CD4-positive, alpha-beta memory T cell (primary cell): Measurements from ENCODE around the gene LCMT1. TPM values are rescaled to one million over a fixed set of nuclear protein-coding genes. Genes with fewer than 3 reads are reported as not detected.
A peak's percentile ranks its signal among the peaks of the same experiment; 100 is the strongest.

Experiments used
- CTCF ChIA-PET: fragments of 350-600 bp; sonication (Branson Sonifier 250); formaldehyde crosslinking; loops from one replicate; lab custom pipeline; 2021; ENCODE audit warnings: inconsistent platforms; ENCODE audit not compliant: partially characterized antibody; lab: Charles Lee
- POLR2A ChIA-PET: fragments of 350-600 bp; sonication (Branson Sonifier 250); formaldehyde crosslinking; loops from one replicate; lab custom pipeline; 2021; ENCODE audit not compliant: partially characterized antibody; lab: Charles Lee
- DNase-seq, 5 donors: peaks; one replicate each; pipeline versions ENCODE4 v3.0.0 to v3.0.0-alpha.2; 2020 to 2022; ENCODE audit warnings: mixed read lengths in 1 of 5
- H3K27ac ChIP-seq: one replicate; pipeline ENCODE4 v1.7.0; 2013; ENCODE audit warnings: low read depth, low read length
- H3K27me3 ChIP-seq: 2 replicates; pipeline ENCODE4 v1.7.0; 2013; ENCODE audit warnings: mild to moderate bottlenecking, low read length, moderate library complexity; ENCODE audit not compliant: insufficient read depth
- H3K36me3 ChIP-seq: 2 replicates; pipeline ENCODE4 v1.7.0; 2013; ENCODE audit warnings: mild to moderate bottlenecking, low read length, moderate library complexity; ENCODE audit not compliant: insufficient read depth
- H3K4me1 ChIP-seq: 2 replicates; pipeline ENCODE4 v1.7.0; 2013; ENCODE audit warnings: mild to moderate bottlenecking, low read length, moderate library complexity; ENCODE audit not compliant: insufficient read depth
- H3K4me3 ChIP-seq, 2 donors: one replicate each; pipeline ENCODE4 v1.7.0; 2013; ENCODE audit warnings: low read length in 2 of 2, mild to moderate bottlenecking in 1 of 2
- H3K9me3 ChIP-seq, 2 donors: one replicate each; pipeline ENCODE4 v1.7.0; 2013; ENCODE audit warnings: low read length in 2 of 2, control low read depth in 1 of 2; ENCODE audit not compliant: control insufficient read depth in 1 of 2
- H3K27ac Mint-ChIP-seq, 7 donors: one replicate each; pipeline ENCODE4 v1.8.0; 2020 to 2021; ENCODE audit warnings: mixed read lengths in 7 of 7, mild to moderate bottlenecking in 6 of 7, inconsistent platforms in 3 of 7, moderate library complexity in 3 of 7
- H3K27me3 Mint-ChIP-seq, 2 donors: one replicate each; pipeline ENCODE4 v1.8.0; 2020 to 2021; ENCODE audit warnings: mixed read lengths in 2 of 2
- H3K36me3 Mint-ChIP-seq, 2 donors: one replicate each; pipeline ENCODE4 v1.8.0; 2020 to 2021; ENCODE audit warnings: mixed read lengths in 2 of 2, inconsistent platforms in 1 of 2, mild to moderate bottlenecking in 1 of 2
- H3K4me1 Mint-ChIP-seq, 4 donors: one replicate each; pipeline ENCODE4 v1.8.0; 2020 to 2021; ENCODE audit warnings: mixed read lengths in 4 of 4, mild to moderate bottlenecking in 1 of 4
- H3K4me3 Mint-ChIP-seq, 8 donors: one replicate each; pipeline ENCODE4 v1.8.0; 2020 to 2021; ENCODE audit warnings: mixed read lengths in 8 of 8, mild to moderate bottlenecking in 7 of 8, moderate library complexity in 6 of 8, inconsistent platforms in 3 of 8
- H3K9me3 Mint-ChIP-seq, 8 donors: one replicate each; pipeline ENCODE4 v1.8.0; 2020 to 2021; ENCODE audit warnings: mixed read lengths in 8 of 8, mild to moderate bottlenecking in 5 of 8, inconsistent platforms in 3 of 8, moderate library complexity in 1 of 8
- intact Hi-C: fragments of 100-400 bp; cut with micrococcal nuclease; formaldehyde crosslinking; loops from one replicate; pipeline ENCODE4 v1.15.1; 2023
- polyA plus RNA-seq, 2 donors: library from polyadenylated mRNA; unstranded; fragments of 300-500 nt; fragmentation: Illumina TruSeq; gene quantifications; one replicate each; pipeline ENCODE4 v1.2.3, GENCODE V29; 2021
- total RNA-seq, 2 experiments: library from RNA; stranded (reverse); gene quantifications; one replicate each; pipeline ENCODE4 v1.2.3, GENCODE V29; 2021

Gene LCMT1
- total and polyA plus RNA-seq, 4 experiments from 2014 or later: 37.0 to 52.3 (median 42.4) TPM

DNA sequence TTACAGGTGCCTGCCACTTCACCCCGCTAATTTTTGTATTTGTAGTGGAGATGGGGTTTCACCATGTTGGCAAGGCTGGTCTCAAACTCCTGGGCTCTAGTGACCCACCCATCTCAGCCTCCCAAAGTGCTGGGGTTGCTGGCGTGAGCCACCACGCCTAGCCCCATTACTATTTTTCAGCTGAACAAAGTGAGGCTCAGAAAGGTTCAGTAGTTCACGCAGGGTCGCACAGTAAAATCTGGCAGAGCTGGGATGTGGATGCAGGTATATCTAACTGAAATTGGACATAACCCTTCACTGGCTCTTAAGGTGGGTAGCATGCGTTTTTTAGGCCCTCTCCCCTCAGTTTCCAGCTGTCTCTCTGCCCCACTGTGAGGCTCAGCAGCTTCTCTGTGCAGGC lies 112.4 kb downstream of the LCMT1 start:
- ChIA-PET CTCF (interaction anchor here (0.7 to 5.5 kb wide), 12 partner anchors 8 to 318 kb away, joined by 3 to 86 read pairs (median 14); partner anchors contain the start of gene AQP8), POLR2A (interaction anchor here (1.6 kb wide), 1 partner anchor 163 kb away, joined by 6 read pairs; no protein-coding TSS in a partner anchor)
- no peaks in the 10 kb centered on the region for H3K9me3 Mint-ChIP-seq
- H3K4me1 Mint-ChIP-seq: peaks cover 0 to 1% (median under 1%) of the 10 kb centered on the region in 4 donors
- Histone ChIP-seq H3K27ac (no peak overlapping the region), H3K4me1 (no peaks in the 10 kb centered on the region), H3K27me3 (no peaks in the 10 kb centered on the region), H3K36me3 (no peaks in the 10 kb centered on the region), H3K9me3 (no peaks in the 10 kb centered on the region), H3K4me3 (no peak overlapping the region)
- H3K36me3 Mint-ChIP-seq: no peaks in the 10 kb centered on the region
- no peak overlapping the region for H3K4me3 Mint-ChIP-seq
- intact Hi-C loops: loop anchor here (10.0 kb wide), 1 partner anchor 319 kb away; no protein-coding TSS in a partner anchor
- no peak for DNase-seq
- H3K27me3 Mint-ChIP-seq: no peaks in the 10 kb centered on the region
- no peak overlapping the region for H3K27ac Mint-ChIP-seq

GRCh38 chr16:25224731-25225319 lies 113.3 kb downstream of the LCMT1 start:
- ChIA-PET POLR2A (interaction anchor here (0.8 to 1.6 kb wide), 4 partner anchors 114 to 210 kb away, joined by 3 to 10 read pairs (median 6); partner anchors contain the start of genes ARHGAP17 and LCMT1), CTCF (interaction anchor here (0.6 to 5.5 kb wide), 50 partner anchors 8 to 711 kb away, joined by 3 to 86 read pairs (median 5); partner anchors contain the start of genes AQP8, ARHGAP17 and LCMT1)
- no peak overlapping the region for H3K27ac ChIP-seq
- Mint-ChIP-seq H3K27me3 (no peaks in the 10 kb centered on the region), H3K4me1 (peaks cover 0 to 1% (median under 1%) of the 10 kb centered on the region in 4 donors), H3K4me3 (no peak overlapping the region), H3K36me3 (no peaks in the 10 kb centered on the region), H3K27ac (peak overlapping the region in 2 of 7 donors; percentile 54 to 85), H3K9me3 (no peaks in the 10 kb centered on the region)
- intact Hi-C loops: loop anchor here (1.0 to 10.0 kb wide), 2 partner anchors 99 to 320 kb away; no protein-coding TSS in a partner anchor
- H3K4me1 ChIP-seq: no peaks in the 10 kb centered on the region
- no peaks in the 10 kb centered on the region for H3K27me3 ChIP-seq
- DNase-seq: no peak
- H3K9me3 ChIP-seq: no peaks in the 10 kb centered on the region
- no peak overlapping the region for H3K4me3 ChIP-seq
- no peaks in the 10 kb centered on the region for H3K36me3 ChIP-seq

Other genes with a start within 250 kb of the LCMT1 start
- gene ARHGAP17, start 96.4 kb upstream of the LCMT1 start, total RNA-seq: 10 to 100 TPM; 62.6 to 62.8 TPM
- 10 to 100 TPM; 12.0 to 35.0 TPM for gene ARHGAP17, start 96.4 kb upstream of the LCMT1 start, polyA plus RNA-seq
- not detected for gene AQP8, start 105.2 kb downstream of the LCMT1 start, total RNA-seq
- not detected for gene AQP8, start 105.2 kb downstream of the LCMT1 start, polyA plus RNA-seq
- 1 to 10 TPM; 3.6 to 4.1 TPM for gene ZKSCAN2, start 146.1 kb downstream of the LCMT1 start, total RNA-seq
- 1 to 10 TPM; 1.2 to 1.4 TPM for gene ZKSCAN2, start 146.1 kb downstream of the LCMT1 start, polyA plus RNA-seq